B cell (primary cell): ENCODE results near the gene OSBP2. TPM values are rescaled to one million over a fixed set of nuclear protein-coding genes. Genes with fewer than 3 reads are reported as not detected.

Experiments used
- ATAC-seq: fragments of 200-7000 bp; cut with Tn5 transposase; one replicate; pipeline ENCODE4 v1.10.0; 2021; ENCODE audit warnings: low read depth, mild to moderate bottlenecking, moderate number of reproducible peaks, moderate library complexity
- CTCF ChIA-PET: fragments of 350-600 bp; sonication (Branson Sonifier 250); formaldehyde crosslinking; loops from one replicate; lab custom pipeline; 2021; ENCODE audit warnings: antibody characterized with exemption, inconsistent platforms; lab: Charles Lee
- POLR2A ChIA-PET: fragments of 350-600 bp; sonication (Branson Sonifier 250); formaldehyde crosslinking; loops from one replicate; lab custom pipeline; 2021; ENCODE audit warnings: antibody characterized with exemption; lab: Charles Lee
- DNase-seq: peaks from one replicate; pipeline ENCODE4 v3.0.0; 2013
- H2AFZ ChIP-seq: 2 replicates; pipeline ENCODE4 v1.6.1; 2012; ENCODE audit warnings: mild to moderate bottlenecking, low read depth, low read length; ENCODE audit not compliant: insufficient read depth, poor library complexity, severe bottlenecking
- H3K27ac ChIP-seq, 2 donors: 1 replicate in 1 of 2; 2 replicates in 1 of 2; pipeline ENCODE4 v1.5.1; 2012 to 2013; ENCODE audit warnings: low read length in 2 of 2, mild to moderate bottlenecking in 2 of 2, moderate library complexity in 1 of 2
- H3K27me3 ChIP-seq, 4 experiments: fragments of 200-600 bp in 1 of 4; sonication (generic) in 1 of 4; replicated peaks in 1 of 4; 1 replicate in 2 of 4; 2 replicates in 2 of 4; pipeline versions ENCODE4 v1.6.1 to v1.7.0; 2013 to 2016; ENCODE audit warnings: low read length in 3 of 4, mild to moderate bottlenecking in 2 of 4, mixed read lengths in 1 of 4, moderate library complexity in 1 of 4; ENCODE audit not compliant: insufficient read depth in 4 of 4, control insufficient read depth in 3 of 4; ENCODE audit errors: control extremely low read depth in 1 of 4
- H3K36me3 ChIP-seq, 2 experiments: replicated peaks in 1 of 2; 1 replicate in 1 of 2; 2 replicates in 1 of 2; pipeline versions ENCODE4 v1.6.1 to v1.7.1; 2013; ENCODE audit warnings: low read length in 1 of 2; ENCODE audit not compliant: insufficient read depth in 2 of 2, control insufficient read depth in 1 of 2; ENCODE audit errors: control extremely low read depth in 1 of 2, extremely low read depth in 1 of 2
- H3K4me1 ChIP-seq, 2 donors: fragments of 200-600 bp in 1 of 2; sonication (generic) in 1 of 2; 1 replicate in 1 of 2; 2 replicates in 1 of 2; pipeline versions ENCODE4 v1.5.1 to v1.6.1; 2013 to 2017; ENCODE audit warnings: low read length in 2 of 2; ENCODE audit not compliant: control insufficient read depth in 2 of 2, insufficient read depth in 2 of 2
- H3K4me2 ChIP-seq: replicated peaks from 2 replicates; pipeline ENCODE3; 2012; ENCODE audit warnings: mild to moderate bottlenecking, low read depth, low read length; ENCODE audit not compliant: poor library complexity, severe bottlenecking
- H3K4me3 ChIP-seq, 5 experiments: fragments of 200-600 bp in 1 of 5; sonication (generic) in 1 of 5; 1 replicate in 3 of 5; 2 replicates in 2 of 5; pipeline versions ENCODE4 v1.5.1 to v1.7.0; 2011 to 2016; ENCODE audit warnings: low read length in 4 of 5, mild to moderate bottlenecking in 4 of 5, low read depth in 2 of 5, control low read depth in 1 of 5, moderate library complexity in 1 of 5; ENCODE audit not compliant: insufficient read depth in 1 of 5; ENCODE audit errors: control extremely low read depth in 1 of 5, extremely low read depth in 1 of 5
- H3K79me2 ChIP-seq: fragments of 200-600 bp; sonication (generic); one replicate; pipeline ENCODE4 v1.6.0; 2016; ENCODE audit warnings: low read length; ENCODE audit not compliant: control insufficient read depth, insufficient read depth
- H3K9ac ChIP-seq: fragments of 200-600 bp; sonication (generic); 2 replicates; pipeline ENCODE4 v1.6.1; 2017; ENCODE audit warnings: mild to moderate bottlenecking, low read length, moderate library complexity
- H3K9me3 ChIP-seq, 3 donors: one replicate each; pipeline versions ENCODE4 v1.6.1 to v1.7.1; 2013; ENCODE audit warnings: low read length in 2 of 3; ENCODE audit not compliant: control insufficient read depth in 2 of 3, insufficient read depth in 1 of 3; ENCODE audit errors: control extremely low read depth in 1 of 3
- H4K20me1 ChIP-seq: 2 replicates; pipeline ENCODE4 v1.6.0; 2012; ENCODE audit warnings: mild to moderate bottlenecking, low read length; ENCODE audit not compliant: insufficient read depth, control insufficient read depth, poor library complexity, severe bottlenecking
- H3K27ac Mint-ChIP-seq: one replicate; pipeline ENCODE4 v1.8.0; 2021; ENCODE audit warnings: mixed read lengths
- H3K27me3 Mint-ChIP-seq: one replicate; pipeline ENCODE4 v1.8.0; 2021; ENCODE audit warnings: mixed read lengths
- H3K4me1 Mint-ChIP-seq: one replicate; pipeline ENCODE4 v1.8.0; 2021; ENCODE audit warnings: mixed read lengths
- H3K4me3 Mint-ChIP-seq: one replicate; pipeline ENCODE4 v1.8.0; 2021; ENCODE audit warnings: mixed read lengths
- H3K9me3 Mint-ChIP-seq: one replicate; pipeline ENCODE4 v1.8.0; 2022; ENCODE audit warnings: mixed read lengths; ENCODE audit not compliant: insufficient read depth
- CTCF ChIP-seq: fragments of 200-600 bp; IDR thresholded peaks from one replicate; pipeline ENCODE4 v1.8.0; 2022; ENCODE audit warnings: antibody characterized with exemption, mild to moderate bottlenecking
- EZH2 ChIP-seq: IDR thresholded peaks from 2 replicates; pipeline ENCODE4 v1.6.1; 2012; ENCODE audit warnings: borderline replicate concordance, low read depth, mild to moderate bottlenecking, moderate library complexity, low read length; ENCODE audit not compliant: insufficient read depth, poor library complexity, severe bottlenecking
- WGBS: methylation state at CpG from one replicate; pipeline ENCODE4 v1.1.5; 2013; ENCODE audit warnings: missing lambda C conversion rate; ENCODE audit not compliant: insufficient coverage; 5-methylcytosine and 5-hydroxymethylcytosine counted together
- intact Hi-C: fragments of 100-400 bp; cut with micrococcal nuclease; formaldehyde crosslinking; loops from one replicate; pipeline ENCODE4 v1.10.0; 2022
- polyA plus RNA-seq: library from polyadenylated mRNA; depleted of rRNA; stranded (reverse); fragments of >200 nt; gene quantifications from 2 replicates; pipeline ENCODE4 v1.2.3, GENCODE V29; 2012
- total RNA-seq, 2 donors: library from RNA; stranded (reverse); fragments of 120-200 nt in 1 of 2; gene quantifications; 1 replicate in 1 of 2; 2 replicates in 1 of 2; pipeline versions ENCODE4 v1.2.3 to v1.2.4, GENCODE V29; 2013 to 2022

Gene OSBP2
- total and polyA plus RNA-seq, 2 donors (not counting 1 experiment from before 2014, with no cell fraction given): 0.10 to 1.0 TPM

- CTCF ChIA-PET: no interaction called here
- POLR2A ChIA-PET: no interaction called here
- H2AFZ ChIP-seq: no peak overlapping the region
- H3K9me3 ChIP-seq: no peaks in the 10 kb centered on the region
- no peak overlapping the region for H3K4me3 ChIP-seq
- H3K4me2 ChIP-seq: no peak overlapping the region
- H3K36me3 ChIP-seq: no peaks in the 10 kb centered on the region
- Mint-ChIP-seq H3K9me3 (no peaks in the 10 kb centered on the region), H3K27ac (no peak overlapping the region), H3K27me3 (peaks cover 25% of the 10 kb centered on the region), H3K4me1 (no peaks in the 10 kb centered on the region), H3K4me3 (no peak overlapping the region)
- no peaks in the 10 kb centered on the region for H4K20me1 ChIP-seq
- 93% methylated on average over 4 of the region's 4 CpGs for WGBS
- DNase-seq (no peak), ATAC-seq (no peak)
- intact Hi-C loops: no loop called here
- TF ChIP-seq EZH2 (no peak), CTCF (no peak)
- no peak overlapping the region for H3K27ac ChIP-seq
- no peaks in the 10 kb centered on the region for H3K79me2 ChIP-seq
- H3K9ac ChIP-seq: no peak overlapping the region
- H3K27me3 ChIP-seq: peaks cover 0 to 5% (median 0%) of the 10 kb centered on the region in 4 experiments
- no peaks in the 10 kb centered on the region for H3K4me1 ChIP-seq
These were observed 115.4 kb downstream of the OSBP2 start for GRCh38 chr22:30810105-30810504.

DNA sequence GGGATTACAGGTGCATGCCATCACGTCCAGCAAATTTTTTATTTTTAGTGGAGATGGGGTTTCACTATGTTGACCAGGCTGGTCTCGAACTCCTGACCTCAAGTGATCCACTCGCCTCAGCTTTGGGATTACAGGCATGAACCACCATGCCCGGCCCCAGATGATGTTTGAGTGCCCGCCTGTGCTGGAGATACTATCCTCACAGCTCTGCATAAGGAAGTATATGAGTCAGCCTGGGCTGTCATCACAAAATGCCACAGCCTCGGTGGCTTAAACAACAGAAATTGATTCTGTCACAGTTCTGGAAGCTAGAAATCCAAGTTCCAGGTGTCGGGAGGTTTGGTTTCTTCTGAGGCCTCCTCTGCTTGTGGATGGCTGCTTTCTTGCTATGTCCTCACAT lies 119.3 kb downstream of the OSBP2 start:
- ChIA-PET POLR2A (no interaction called here), CTCF (no interaction called here)
- ATAC-seq: no peak
- Mint-ChIP-seq H3K4me1 (no peaks in the 10 kb centered on the region), H3K4me3 (no peak overlapping the region), H3K27me3 (peaks cover 24% of the 10 kb centered on the region), H3K9me3 (no peaks in the 10 kb centered on the region), H3K27ac (no peak overlapping the region)
- Histone ChIP-seq H3K9ac (no peak overlapping the region), H4K20me1 (no peaks in the 10 kb centered on the region), H2AFZ (no peak overlapping the region), H3K4me3 (no peak overlapping the region), H3K4me2 (no peak overlapping the region), H3K36me3 (no peaks in the 10 kb centered on the region), H3K4me1 (no peaks in the 10 kb centered on the region), H3K27me3 (peaks cover 0 to 2% (median 0%) of the 10 kb centered on the region in 4 experiments), H3K9me3 (no peaks in the 10 kb centered on the region), H3K79me2 (no peaks in the 10 kb centered on the region), H3K27ac (no peak overlapping the region)
- intact Hi-C loops: no loop called here
- DNase-seq: no peak
- no peak for TF ChIP-seq CTCF
- TF ChIP-seq EZH2: no peak
- WGBS: 97% methylated on average over 5 of the region's 7 CpGs
